Ectodermal cell (in vitro differentiated cells): Measurements from ENCODE around the gene TPGS1.

Source experiments
- H3K27ac ChIP-seq: 2 replicates; pipeline ENCODE4 v1.7.0; 2013; ENCODE audit warnings: mild to moderate bottlenecking, low read depth, low read length; ENCODE audit not compliant: insufficient read depth, poor library complexity, severe bottlenecking
- H3K27me3 ChIP-seq: 2 replicates; pipeline ENCODE4 v1.7.0; 2013; ENCODE audit warnings: mild to moderate bottlenecking, low read length; ENCODE audit not compliant: insufficient read depth, control insufficient read depth, poor library complexity, severe bottlenecking
- H3K36me3 ChIP-seq: one replicate; pipeline ENCODE4 v1.7.0; 2013; ENCODE audit warnings: low read length; ENCODE audit not compliant: control insufficient read depth, insufficient read depth
- H3K4me1 ChIP-seq: one replicate; pipeline ENCODE4 v1.7.0; 2013; ENCODE audit warnings: low read length; ENCODE audit not compliant: control insufficient read depth, insufficient read depth
- H3K4me3 ChIP-seq: 2 replicates; pipeline ENCODE4 v1.7.0; 2013; ENCODE audit warnings: low read depth, low read length, control low read depth; ENCODE audit not compliant: insufficient read depth
- H3K9me3 ChIP-seq: 2 replicates; pipeline ENCODE4 v1.7.0; 2013; ENCODE audit warnings: mild to moderate bottlenecking, low read length, moderate library complexity; ENCODE audit not compliant: control insufficient read depth
- WGBS, 2 experiments: methylation state at CpG; one replicate each; pipeline ENCODE4 v1.1.7; 2013; ENCODE audit warnings: missing lambda C conversion rate in 2 of 2; 5-methylcytosine and 5-hydroxymethylcytosine counted together

The TPGS1 gene

GRCh38 chr19:489418-490196, 17.7 kb upstream of the TPGS1 start:
- H3K4me3 ChIP-seq, result peak overlapping the region; percentile 82
- H3K27ac ChIP-seq, result peak overlapping the region; percentile 44
- peaks cover 7% of the 10 kb centered on the region for H3K4me1 ChIP-seq
- H3K27me3 ChIP-seq, result peaks cover 9% of the 10 kb centered on the region
- 24 to 25% methylated on average over 61 of the region's 61 CpGs for WGBS, 2 experiments
- H3K36me3 ChIP-seq, result no peaks in the 10 kb centered on the region
- no peaks in the 10 kb centered on the region for H3K9me3 ChIP-seq

- H3K9me3 ChIP-seq, result no peaks in the 10 kb centered on the region
- no peaks in the 10 kb centered on the region for H3K36me3 ChIP-seq
- no peaks in the 10 kb centered on the region for H3K4me1 ChIP-seq
- H3K27ac ChIP-seq, result no peak overlapping the region
- 88 to 90% methylated on average over 29 of the region's 32 CpGs for WGBS, 2 experiments
- no peak overlapping the region for H3K4me3 ChIP-seq
- H3K27me3 ChIP-seq, result peaks cover 9% of the 10 kb centered on the region
These were observed 16.1 kb upstream of the TPGS1 start for GRCh38 chr19:491146-491741.

- Histone ChIP-seq H3K27me3 (peaks cover 18% of the 10 kb centered on the region), H3K4me3 (no peak overlapping the region), H3K27ac (no peak overlapping the region), H3K4me1 (no peaks in the 10 kb centered on the region), H3K9me3 (no peaks in the 10 kb centered on the region), H3K36me3 (no peaks in the 10 kb centered on the region)
- 79 to 82% methylated on average over 17 to 19 of the region's 19 CpGs for WGBS, 2 experiments
These were observed 15.2 kb upstream of the TPGS1 start for GRCh38 chr19:492091-492531.

GRCh38 chr19:493391-494170, 13.7 kb upstream of the TPGS1 start:
- Histone ChIP-seq H3K36me3 (no peaks in the 10 kb centered on the region), H3K4me3 (no peak overlapping the region), H3K4me1 (peaks cover 6% of the 10 kb centered on the region), H3K27ac (no peak overlapping the region), H3K27me3 (peaks cover 33% of the 10 kb centered on the region), H3K9me3 (no peaks in the 10 kb centered on the region)
- WGBS, 2 experiments, result 90% methylated on average over 23 of the region's 23 CpGs

- 79 to 80% methylated on average over 22 of the region's 22 CpGs for WGBS, 2 experiments
- peaks cover 41% of the 10 kb centered on the region for H3K27me3 ChIP-seq
- no peak overlapping the region for H3K27ac ChIP-seq
- no peak overlapping the region for H3K4me3 ChIP-seq
- peaks cover 6% of the 10 kb centered on the region for H3K4me1 ChIP-seq
- H3K36me3 ChIP-seq, result no peaks in the 10 kb centered on the region
- no peaks in the 10 kb centered on the region for H3K9me3 ChIP-seq
These were observed 12.9 kb upstream of the TPGS1 start for GRCh38 chr19:494171-495080.

GRCh38 chr19:495081-495401, 12.3 kb upstream of the TPGS1 start:
- H3K27ac ChIP-seq, result no peak overlapping the region
- WGBS, 2 experiments, result 81 to 84% methylated on average over 10 of the region's 10 CpGs
- H3K36me3 ChIP-seq, result no peaks in the 10 kb centered on the region
- H3K4me1 ChIP-seq, result peaks cover 6% of the 10 kb centered on the region
- no peaks in the 10 kb centered on the region for H3K9me3 ChIP-seq
- no peak overlapping the region for H3K4me3 ChIP-seq
- peaks cover 47% of the 10 kb centered on the region for H3K27me3 ChIP-seq

GRCh38 chr19:495402-496111, 11.7 kb upstream of the TPGS1 start:
- H3K27ac ChIP-seq, result no peak overlapping the region
- no peaks in the 10 kb centered on the region for H3K9me3 ChIP-seq
- no peaks in the 10 kb centered on the region for H3K36me3 ChIP-seq
- H3K27me3 ChIP-seq, result peaks cover 51% of the 10 kb centered on the region
- 44 to 45% methylated on average over 32 of the region's 32 CpGs for WGBS, 2 experiments
- no peak overlapping the region for H3K4me3 ChIP-seq
- H3K4me1 ChIP-seq, result peaks cover 6% of the 10 kb centered on the region

- WGBS, 2 experiments, result 42 to 44% methylated on average over 33 of the region's 33 CpGs
These were observed 11.1 kb upstream of the TPGS1 start, which contains the start of gene MADCAM1 for GRCh38 chr19:496112-496665. TSS of gene MADCAM1 (plus strand) at chr19:496486. CDS start at chr19:496500, 14 bp downstream.

GRCh38 chr19:496986-497385, 10.3 kb upstream of the TPGS1 start:
- peaks cover 53% of the 10 kb centered on the region for H3K27me3 ChIP-seq
- H3K4me1 ChIP-seq, result peaks cover 6% of the 10 kb centered on the region
- H3K9me3 ChIP-seq, result no peaks in the 10 kb centered on the region
- H3K36me3 ChIP-seq, result no peaks in the 10 kb centered on the region
- no peak overlapping the region for H3K4me3 ChIP-seq
- WGBS, 2 experiments, result 16 to 17% methylated on average over 14 to 15 of the region's 18 CpGs
- no peak overlapping the region for H3K27ac ChIP-seq

More at GRCh38 chr19:496112-496665, 11.1 kb upstream of the TPGS1 start, which contains the start of gene MADCAM1:
- H3K36me3 ChIP-seq, result no peaks in the 10 kb centered on the region
- H3K4me1 ChIP-seq, result peaks cover 6% of the 10 kb centered on the region
- H3K9me3 ChIP-seq, result no peaks in the 10 kb centered on the region
- H3K27me3 ChIP-seq, result peaks cover 53% of the 10 kb centered on the region
- no peak within 1 kb of the TSS for H3K4me3 ChIP-seq
- H3K27ac ChIP-seq, result no peak within 1 kb of the TSS
